K562 (cell line): Measurements from ENCODE around the gene ATP8A1. TPM values are rescaled to one million over a fixed set of nuclear protein-coding genes. Genes with fewer than 3 reads are reported as not detected.
A peak's percentile ranks its signal among the peaks of the same experiment; 100 is the strongest.

ENCODE experiments used
- BRCA1 ChIP-seq, 2 experiments: fragments of 450-650 bp in 1 of 2; sonication (generic) in 1 of 2; formaldehyde crosslinking in 1 of 2; IDR thresholded peaks; 2 replicates each; pipeline versions ENCODE4 v1.5.0 to v1.6.1; 2017 to 2020; ENCODE audit warnings: mild to moderate bottlenecking in 1 of 2, missing genetic modification reagents in 1 of 2
- FOXA1 ChIP-seq: fragments of 450-650 bp; IDR thresholded peaks from 2 replicates; pipeline ENCODE4 v1.6.1; 2016; ENCODE audit warnings: mild to moderate bottlenecking, borderline replicate concordance
- RBM39 ChIP-seq: fragments of 200-400 bp; formaldehyde crosslinking; optimal IDR thresholded peaks from 2 replicates; pipeline ENCODE3; 2018; ENCODE audit warnings: low read depth, low read length
- RCOR1 ChIP-seq, 2 experiments: IDR thresholded peaks; 2 replicates each; pipeline ENCODE4 v1.6.1; 2012; ENCODE audit warnings: low read depth in 2 of 2, low read length in 2 of 2, borderline replicate concordance in 1 of 2, improper control_type of control experiment in 1 of 2
- polyA plus RNA-seq, 8 experiments: library from polyadenylated mRNA; depleted of rRNA in 4 of 8; stranded (reverse) in 5 of 8; unstranded in 3 of 8; fragments of >200 nt; fragmentation: Nextera tagmentation in 2 of 8; fragmentation: Illumina TruSeq in 1 of 8; extraction: Ambion mirVana in 2 of 8; extraction: Trizol in 1 of 8; gene quantifications; 2 replicates each; pipeline versions ENCODE4 v1.2.1 to v1.2.3, GENCODE V29; 2011 to 2014; ENCODE audit warnings: inconsistent platforms in 1 of 8, missing spikeins in 1 of 8
- total RNA-seq, 7 experiments: library from RNA; depleted of rRNA in 6 of 7; stranded (reverse); fragments of >200 nt in 6 of 7; fragmentation: Illumina TruSeq in 2 of 7; extraction: Trizol in 2 of 7; gene quantifications; 2 replicates each; pipeline versions ENCODE4 v1.2.1 to v1.2.3, GENCODE V29; 2011 to 2021; ENCODE audit warnings: low replicate concordance in 1 of 7
- TF ChIP-seq, protein P1 (sequence below): fragments of 450-650 bp; IDR thresholded peaks from 2 replicates; pipeline ENCODE4 v1.6.1; 2016; ENCODE audit warnings: low read depth
- TF ChIP-seq, protein P2 (sequence below): fragments of 200-800 bp; sonication (Bioruptor generic); IDR thresholded peaks from 2 replicates; pipeline ENCODE4 v1.6.1; 2017; ENCODE audit warnings: missing genetic modification characterization, missing compliant biosample characterization
- TF ChIP-seq, protein P3 (sequence below): sonication (generic); formaldehyde crosslinking; IDR thresholded peaks from 2 replicates; pipeline ENCODE4 v1.8.0; 2022; ENCODE audit warnings: missing genetic modification reagents, mild to moderate bottlenecking, moderate library complexity, borderline replicate concordance
- TF ChIP-seq, protein P4 (sequence below), 2 experiments: fragments of 450-650 bp; IDR thresholded peaks; 2 replicates each; pipeline ENCODE4 v1.6.1; 2018; ENCODE audit warnings: mild to moderate bottlenecking in 2 of 2, low read depth in 1 of 2; ENCODE audit not compliant: partially characterized antibody in 2 of 2

The ATP8A1 gene
- total and polyA plus RNA-seq, 9 of the 15 experiments (the other 6 are each of a cell fraction or from before 2014, with no cell fraction given) = 0.05 to 0.29 (median 0.07) TPM; not detected in 2

DNA sequence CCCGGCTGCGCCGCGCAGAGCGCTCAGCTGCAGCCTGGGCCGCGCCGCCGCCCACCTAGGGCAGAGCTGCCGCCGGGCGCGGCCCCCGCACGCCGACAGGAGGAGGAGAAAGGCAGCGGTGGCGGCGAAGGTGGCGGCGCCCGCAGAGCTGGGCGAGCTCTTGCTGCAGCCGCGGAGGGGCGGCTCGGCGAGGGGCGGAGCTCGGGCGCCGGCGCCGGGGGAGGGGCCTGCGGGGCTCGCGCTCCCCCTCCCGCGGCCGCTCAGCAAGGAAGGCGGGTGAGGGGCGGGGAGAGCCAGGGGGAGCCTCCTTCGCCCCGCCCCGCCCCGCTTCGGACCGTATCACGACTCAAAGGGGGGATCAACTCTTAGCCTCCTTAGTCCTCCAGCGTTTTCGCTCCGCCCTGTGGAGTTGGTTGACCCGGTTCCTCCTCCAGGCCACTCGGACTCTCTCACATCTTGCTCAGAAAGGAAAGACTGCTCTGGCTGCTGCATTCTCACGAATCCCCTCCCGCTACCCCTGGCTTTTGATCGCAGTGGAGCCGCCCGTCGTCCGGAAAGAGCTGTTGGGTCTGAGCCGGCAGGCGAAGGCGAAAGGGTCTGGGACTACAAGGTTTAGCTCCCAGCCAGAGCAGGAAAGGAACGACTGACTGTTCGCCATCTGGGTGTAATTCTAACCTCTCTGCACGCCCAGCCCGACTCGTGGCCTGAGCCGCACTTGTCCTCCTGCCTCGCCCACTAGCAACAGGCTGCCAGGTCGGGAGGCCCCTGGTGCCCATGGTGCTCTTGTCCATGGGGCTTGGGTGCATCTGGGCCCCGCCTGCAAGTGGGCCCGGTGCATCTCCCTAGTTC lies at the start of gene ATP8A1 (continued):
- 0 out of 4 replicates have a peak, but pooled peaks of 1 of the 2 experiments have one; percentile 6 for TF ChIP-seq RCOR1 (IDR thresholded peaks at IDR 0.05; ENCODE audit: borderline replicate concordance in 1 of 2, low read depth in 2 of 2, low read length in 2 of 2)
- TF ChIP-seq, protein P1, sequence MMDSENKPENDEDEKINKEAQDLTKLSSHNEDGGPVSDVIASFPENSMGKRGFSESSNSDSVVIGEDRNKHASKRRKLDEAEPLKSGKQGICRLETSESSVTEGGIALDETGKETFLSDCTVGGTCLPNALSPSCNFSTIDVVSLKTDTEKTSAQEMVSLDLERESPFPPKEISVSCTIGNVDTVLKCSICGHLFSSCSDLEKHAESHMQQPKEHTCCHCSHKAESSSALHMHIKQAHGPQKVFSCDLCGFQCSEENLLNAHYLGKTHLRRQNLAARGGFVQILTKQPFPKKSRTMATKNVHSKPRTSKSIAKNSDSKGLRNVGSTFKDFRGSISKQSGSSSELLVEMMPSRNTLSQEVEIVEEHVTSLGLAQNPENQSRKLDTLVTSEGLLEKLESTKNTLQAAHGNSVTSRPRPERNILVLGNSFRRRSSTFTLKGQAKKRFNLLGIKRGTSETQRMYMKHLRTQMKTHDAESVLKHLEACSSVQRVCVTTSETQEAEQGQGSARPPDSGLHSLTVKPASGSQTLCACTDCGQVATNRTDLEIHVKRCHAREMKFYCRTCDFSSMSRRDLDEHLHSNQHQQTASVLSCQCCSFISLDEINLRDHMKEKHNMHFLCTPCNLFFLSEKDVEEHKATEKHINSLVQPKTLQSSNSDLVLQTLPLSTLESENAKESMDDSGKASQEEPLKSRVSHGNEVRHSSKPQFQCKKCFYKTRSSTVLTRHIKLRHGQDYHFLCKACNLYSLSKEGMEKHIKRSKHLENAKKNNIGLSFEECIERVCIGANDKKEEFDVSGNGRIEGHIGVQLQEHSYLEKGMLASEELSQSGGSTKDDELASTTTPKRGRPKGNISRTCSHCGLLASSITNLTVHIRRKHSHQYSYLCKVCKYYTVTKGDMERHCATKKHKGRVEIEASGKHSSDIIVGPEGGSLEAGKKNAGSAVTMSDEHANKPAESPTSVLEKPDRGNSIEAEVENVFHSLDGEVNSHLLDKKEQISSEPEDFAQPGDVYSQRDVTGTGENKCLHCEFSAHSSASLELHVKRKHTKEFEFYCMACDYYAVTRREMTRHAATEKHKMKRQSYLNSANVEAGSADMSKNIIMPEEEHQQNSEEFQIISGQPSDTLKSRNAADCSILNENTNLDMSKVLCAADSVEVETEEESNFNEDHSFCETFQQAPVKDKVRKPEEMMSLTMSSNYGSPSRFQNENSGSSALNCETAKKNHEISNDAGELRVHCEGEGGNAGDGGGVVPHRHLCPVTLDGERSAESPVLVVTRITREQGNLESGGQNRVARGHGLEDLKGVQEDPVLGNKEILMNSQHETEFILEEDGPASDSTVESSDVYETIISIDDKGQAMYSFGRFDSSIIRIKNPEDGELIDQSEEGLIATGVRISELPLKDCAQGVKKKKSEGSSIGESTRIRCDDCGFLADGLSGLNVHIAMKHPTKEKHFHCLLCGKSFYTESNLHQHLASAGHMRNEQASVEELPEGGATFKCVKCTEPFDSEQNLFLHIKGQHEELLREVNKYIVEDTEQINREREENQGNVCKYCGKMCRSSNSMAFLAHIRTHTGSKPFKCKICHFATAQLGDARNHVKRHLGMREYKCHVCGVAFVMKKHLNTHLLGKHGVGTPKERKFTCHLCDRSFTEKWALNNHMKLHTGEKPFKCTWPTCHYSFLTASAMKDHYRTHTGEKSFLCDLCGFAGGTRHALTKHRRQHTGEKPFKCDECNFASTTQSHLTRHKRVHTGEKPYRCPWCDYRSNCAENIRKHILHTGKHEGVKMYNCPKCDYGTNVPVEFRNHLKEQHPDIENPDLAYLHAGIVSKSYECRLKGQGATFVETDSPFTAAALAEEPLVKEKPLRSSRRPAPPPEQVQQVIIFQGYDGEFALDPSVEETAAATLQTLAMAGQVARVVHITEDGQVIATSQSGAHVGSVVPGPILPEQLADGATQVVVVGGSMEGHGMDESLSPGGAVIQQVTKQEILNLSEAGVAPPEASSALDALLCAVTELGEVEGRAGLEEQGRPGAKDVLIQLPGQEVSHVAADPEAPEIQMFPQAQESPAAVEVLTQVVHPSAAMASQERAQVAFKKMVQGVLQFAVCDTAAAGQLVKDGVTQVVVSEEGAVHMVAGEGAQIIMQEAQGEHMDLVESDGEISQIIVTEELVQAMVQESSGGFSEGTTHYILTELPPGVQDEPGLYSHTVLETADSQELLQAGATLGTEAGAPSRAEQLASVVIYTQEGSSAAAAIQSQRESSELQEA = no peak
- TF ChIP-seq, protein P2, sequence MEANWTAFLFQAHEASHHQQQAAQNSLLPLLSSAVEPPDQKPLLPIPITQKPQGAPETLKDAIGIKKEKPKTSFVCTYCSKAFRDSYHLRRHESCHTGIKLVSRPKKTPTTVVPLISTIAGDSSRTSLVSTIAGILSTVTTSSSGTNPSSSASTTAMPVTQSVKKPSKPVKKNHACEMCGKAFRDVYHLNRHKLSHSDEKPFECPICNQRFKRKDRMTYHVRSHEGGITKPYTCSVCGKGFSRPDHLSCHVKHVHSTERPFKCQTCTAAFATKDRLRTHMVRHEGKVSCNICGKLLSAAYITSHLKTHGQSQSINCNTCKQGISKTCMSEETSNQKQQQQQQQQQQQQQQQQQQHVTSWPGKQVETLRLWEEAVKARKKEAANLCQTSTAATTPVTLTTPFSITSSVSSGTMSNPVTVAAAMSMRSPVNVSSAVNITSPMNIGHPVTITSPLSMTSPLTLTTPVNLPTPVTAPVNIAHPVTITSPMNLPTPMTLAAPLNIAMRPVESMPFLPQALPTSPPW = peak; percentile 98
- TF ChIP-seq FOXA1 = no peak
- TF ChIP-seq, protein P3, sequence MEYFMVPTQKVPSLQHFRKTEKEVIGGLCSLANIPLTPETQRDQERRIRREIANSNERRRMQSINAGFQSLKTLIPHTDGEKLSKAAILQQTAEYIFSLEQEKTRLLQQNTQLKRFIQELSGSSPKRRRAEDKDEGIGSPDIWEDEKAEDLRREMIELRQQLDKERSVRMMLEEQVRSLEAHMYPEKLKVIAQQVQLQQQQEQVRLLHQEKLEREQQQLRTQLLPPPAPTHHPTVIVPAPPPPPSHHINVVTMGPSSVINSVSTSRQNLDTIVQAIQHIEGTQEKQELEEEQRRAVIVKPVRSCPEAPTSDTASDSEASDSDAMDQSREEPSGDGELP = peak; percentile 67; the same call in 1 of the 2 replicates
- no peak for TF ChIP-seq RBM39
- TF ChIP-seq, protein P4, sequence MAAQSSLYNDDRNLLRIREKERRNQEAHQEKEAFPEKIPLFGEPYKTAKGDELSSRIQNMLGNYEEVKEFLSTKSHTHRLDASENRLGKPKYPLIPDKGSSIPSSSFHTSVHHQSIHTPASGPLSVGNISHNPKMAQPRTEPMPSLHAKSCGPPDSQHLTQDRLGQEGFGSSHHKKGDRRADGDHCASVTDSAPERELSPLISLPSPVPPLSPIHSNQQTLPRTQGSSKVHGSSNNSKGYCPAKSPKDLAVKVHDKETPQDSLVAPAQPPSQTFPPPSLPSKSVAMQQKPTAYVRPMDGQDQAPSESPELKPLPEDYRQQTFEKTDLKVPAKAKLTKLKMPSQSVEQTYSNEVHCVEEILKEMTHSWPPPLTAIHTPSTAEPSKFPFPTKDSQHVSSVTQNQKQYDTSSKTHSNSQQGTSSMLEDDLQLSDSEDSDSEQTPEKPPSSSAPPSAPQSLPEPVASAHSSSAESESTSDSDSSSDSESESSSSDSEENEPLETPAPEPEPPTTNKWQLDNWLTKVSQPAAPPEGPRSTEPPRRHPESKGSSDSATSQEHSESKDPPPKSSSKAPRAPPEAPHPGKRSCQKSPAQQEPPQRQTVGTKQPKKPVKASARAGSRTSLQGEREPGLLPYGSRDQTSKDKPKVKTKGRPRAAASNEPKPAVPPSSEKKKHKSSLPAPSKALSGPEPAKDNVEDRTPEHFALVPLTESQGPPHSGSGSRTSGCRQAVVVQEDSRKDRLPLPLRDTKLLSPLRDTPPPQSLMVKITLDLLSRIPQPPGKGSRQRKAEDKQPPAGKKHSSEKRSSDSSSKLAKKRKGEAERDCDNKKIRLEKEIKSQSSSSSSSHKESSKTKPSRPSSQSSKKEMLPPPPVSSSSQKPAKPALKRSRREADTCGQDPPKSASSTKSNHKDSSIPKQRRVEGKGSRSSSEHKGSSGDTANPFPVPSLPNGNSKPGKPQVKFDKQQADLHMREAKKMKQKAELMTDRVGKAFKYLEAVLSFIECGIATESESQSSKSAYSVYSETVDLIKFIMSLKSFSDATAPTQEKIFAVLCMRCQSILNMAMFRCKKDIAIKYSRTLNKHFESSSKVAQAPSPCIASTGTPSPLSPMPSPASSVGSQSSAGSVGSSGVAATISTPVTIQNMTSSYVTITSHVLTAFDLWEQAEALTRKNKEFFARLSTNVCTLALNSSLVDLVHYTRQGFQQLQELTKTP (IDR thresholded peaks at IDR 0.05; ENCODE audit: low read depth in 1 of 2, partially characterized antibody in 2 of 2) = peak in 1 of 2 experiments; percentile 69
- no peak for TF ChIP-seq BRCA1 (IDR thresholded peaks at IDR 0.05)
- no peak for TF ChIP-seq BRCA1 (CRISPR knock-in tag; IDR thresholded peaks at IDR 0.05)
